HG02981 (cell line): ENCODE data around the gene TRMT13.
"Not testable (repeated sequence)": the region's sequence is repeated elsewhere in the genome, so short reads cannot be mapped to it uniquely, and the experiment has no call there.

Experiments used
- ATAC-seq: cut with Tn5 transposase; IDR thresholded peaks from one replicate; pipeline ENCODE4 v1.9.1; 2021; ENCODE audit warnings: mild to moderate bottlenecking, moderate library complexity; ENCODE audit not compliant: unreplicated experiment

The TRMT13 gene

DNA sequence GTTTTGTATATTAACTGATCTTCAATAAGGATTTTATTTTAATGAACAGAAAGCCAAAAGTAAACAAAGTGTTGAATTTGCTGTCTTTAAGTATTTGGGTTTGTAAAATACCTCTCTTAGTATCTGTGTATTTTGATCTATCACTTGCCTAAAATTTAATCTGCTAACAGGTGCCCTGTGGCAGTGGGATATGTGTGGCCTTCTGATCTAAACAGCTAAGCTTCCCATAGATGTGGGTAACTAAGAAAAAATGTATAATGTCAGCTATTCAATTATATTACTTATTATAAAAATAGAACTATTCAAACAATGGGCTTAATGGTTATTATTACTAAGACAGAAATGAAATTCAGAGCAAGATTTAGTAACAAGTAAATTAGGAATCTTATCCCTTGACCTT is 29.9 kb downstream of the TRMT13 start:
- no peak for ATAC-seq

DNA sequence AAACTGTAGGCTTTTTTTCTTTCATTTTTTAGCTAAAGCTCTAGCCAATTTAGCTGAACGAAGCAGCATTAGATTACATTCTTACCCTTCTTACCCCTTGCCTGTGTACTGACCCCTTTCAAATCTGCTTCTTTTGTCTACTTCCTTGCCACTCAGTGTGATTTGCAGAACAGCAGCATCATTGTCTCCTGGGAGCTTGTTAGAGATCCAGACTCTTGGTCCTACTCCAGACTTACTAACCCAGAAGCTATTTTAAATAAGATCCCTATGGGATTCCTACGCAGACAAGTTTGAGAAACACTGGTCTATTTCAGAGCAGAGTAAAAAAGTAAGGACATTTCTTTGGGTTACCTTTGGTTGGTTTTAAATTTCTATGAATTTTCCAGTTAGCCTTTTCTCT is 31.3 kb downstream of the TRMT13 start:
- no peak for ATAC-seq

DNA sequence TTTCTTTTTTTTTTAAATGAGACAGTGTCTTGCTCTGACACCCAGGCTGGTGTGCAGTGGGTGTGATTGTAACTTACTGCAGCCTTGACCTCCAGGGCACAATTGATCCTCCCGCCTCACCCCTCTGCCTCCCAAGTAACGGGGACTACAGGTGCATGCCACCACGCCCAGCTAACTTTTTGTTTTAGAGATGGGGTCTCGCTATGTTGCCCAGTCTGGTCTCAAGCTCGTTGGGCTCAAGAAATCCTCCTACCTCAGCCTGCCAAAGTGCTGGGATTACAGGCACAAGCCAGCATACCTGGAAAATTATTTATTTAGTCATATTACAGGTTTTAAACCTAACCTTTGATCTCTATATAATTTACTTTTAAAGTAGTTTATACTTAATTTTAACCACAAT is 31.7 kb downstream of the TRMT13 start:
- ATAC-seq = no peak

DNA sequence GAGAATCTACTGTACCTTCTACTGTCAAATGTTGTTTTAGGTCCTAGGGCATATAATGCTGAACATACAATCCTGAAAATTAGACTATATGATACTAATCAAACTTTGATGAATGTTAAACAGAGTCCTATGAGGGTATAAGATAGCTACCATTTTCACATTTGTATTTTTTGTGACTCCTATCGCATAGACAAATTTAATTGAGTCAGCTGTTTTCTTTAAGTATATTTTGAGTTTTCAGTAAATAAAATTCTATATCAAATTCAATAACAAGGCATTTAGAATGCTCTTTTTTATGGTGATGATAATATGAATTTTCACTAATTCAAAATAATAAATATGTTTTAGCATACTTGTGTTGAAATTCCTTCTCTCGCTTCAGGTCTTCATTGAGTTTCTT is 35.1 kb downstream of the TRMT13 start:
- ATAC-seq = no peak

DNA sequence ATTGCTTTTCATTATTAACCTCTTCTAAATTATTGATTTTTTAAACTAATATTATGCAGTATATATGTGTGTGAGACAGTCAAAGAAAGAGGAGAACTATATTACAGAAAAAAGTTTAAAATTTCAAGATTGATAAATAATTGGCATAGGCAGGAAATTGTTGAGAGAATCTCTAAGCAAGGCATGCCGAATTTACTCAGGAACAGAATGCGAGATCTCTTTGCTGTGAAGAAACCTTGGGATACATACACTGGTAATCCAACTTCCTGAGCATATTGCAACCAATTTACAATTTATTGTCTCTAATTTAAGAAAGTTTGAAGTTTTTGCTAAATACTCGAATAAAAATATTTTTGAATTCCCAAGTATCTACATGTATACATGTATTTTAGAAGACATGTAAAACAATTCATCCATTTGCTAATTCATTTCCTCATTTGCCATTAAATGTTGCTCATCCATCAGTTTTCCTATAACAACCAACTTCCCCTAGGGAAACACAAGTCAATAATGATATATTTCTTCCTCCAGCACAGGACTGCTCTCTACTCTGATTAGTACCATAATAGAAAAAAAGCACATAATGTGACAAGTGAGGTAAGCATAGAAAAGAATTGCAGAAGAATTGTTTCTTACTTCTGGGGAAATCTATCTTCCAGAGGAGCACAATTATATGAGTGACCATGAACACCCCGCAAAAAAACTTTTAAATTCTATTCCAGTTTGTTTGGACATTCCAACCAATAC is 44.5 kb downstream of the TRMT13 start:
- ATAC-seq = no peak

DNA sequence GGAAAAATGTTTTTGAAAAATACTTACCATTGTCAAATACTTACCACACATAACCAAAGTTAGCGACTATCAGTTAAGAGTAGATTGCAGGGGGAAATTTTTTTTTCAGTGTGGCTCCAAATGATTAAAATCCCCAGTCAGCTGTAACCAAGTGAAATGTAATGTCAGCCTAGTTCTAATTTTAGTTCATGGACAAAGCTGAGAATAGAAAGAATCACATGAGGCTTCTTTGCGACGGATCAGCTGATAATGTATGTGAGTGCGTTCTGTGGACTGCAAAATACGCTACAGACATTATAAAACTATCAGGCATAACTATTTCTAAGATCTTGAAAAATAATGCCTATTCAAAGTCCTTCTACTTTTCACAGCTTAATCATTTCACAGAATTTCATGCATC is 45.1 kb downstream of the TRMT13 start, which contains the start of gene LRRC39:
TSS of gene LRRC39 (minus strand) at position 166 of the 400 bp plus-strand sequence. CDS start 9,740 bp downstream, outside the sequence.
- ATAC-seq = no peak

DNA sequence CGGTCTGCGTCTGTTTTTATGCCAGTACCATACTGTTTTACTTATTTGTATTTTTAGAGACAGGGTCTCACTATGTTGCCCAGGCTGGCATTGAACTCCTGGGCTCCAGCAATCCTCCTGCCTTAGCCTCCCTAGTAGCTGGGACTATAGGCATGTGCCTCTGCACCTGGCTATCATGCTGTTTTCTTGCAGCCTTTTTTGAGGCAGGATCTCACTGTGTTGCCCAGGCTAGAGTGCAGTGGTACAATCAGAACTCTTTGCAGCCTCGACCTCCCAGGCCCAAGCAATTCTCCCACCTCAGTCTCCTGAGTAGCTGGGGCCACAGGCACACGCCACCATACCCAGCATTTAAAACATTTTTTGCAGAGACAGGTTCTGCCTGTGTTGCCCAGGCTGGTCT is 50.4 kb downstream of the TRMT13 start:
- ATAC-seq = no peak

DNA sequence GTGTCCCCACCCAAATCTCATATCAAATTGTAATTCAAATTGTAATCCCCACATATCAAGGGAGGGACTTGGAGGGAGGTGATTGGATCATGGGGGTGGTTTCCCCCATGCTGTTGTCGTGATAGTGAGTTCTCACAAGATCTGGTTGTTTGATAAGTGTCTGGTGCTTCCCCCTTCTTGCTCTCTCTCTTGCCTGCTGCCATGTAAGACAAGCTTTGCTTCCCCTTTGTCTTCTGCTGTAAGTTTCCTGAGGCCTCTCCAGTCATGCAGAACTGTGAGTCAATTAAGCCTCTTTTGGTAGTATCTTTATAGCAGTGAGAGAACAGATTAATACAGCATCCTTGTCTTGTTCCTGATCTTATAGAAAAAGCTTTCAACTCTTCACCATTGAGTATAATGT is 51.6 kb downstream of the TRMT13 start:
- no peak for ATAC-seq

DNA sequence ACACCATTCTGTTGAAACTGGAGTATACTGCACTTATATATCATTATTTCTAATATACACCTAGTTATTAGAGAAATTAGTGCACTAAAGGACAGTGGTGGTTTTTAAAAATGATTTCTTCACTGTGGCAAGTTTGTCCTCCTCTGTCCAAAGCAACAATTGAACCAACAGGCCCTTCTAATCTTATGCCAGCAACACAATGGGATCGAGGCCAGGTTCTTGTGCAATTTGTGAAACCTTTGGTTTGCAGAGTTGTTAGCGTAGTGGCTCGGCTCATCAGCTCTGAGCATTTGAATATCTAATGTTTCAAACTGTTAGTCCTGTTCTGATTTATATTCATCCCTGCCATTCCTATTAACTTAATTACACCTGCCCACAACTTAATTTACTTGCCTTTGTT is 54.9 kb downstream of the TRMT13 start:
- no peak for ATAC-seq

DNA sequence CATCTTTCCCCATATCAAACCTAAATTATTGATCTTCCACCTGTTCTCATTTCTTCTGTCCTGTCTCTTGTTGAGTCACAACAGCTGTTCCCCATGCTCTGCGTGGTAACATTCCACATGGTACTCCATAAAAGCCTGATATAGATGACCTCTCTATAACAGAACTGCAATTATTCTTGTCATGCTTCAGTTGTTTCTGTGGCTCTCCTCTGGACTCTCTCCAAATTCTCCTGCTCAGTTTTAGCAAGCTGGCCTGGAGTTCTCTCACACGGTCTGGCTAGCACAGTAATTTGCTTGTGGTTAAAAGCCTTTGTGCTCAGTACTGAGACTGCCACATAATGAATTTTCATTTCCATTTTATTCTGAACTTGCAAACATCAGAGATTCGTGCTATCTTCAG is 55.7 kb downstream of the TRMT13 start:
- peak; percentile 57 for ATAC-seq

DNA sequence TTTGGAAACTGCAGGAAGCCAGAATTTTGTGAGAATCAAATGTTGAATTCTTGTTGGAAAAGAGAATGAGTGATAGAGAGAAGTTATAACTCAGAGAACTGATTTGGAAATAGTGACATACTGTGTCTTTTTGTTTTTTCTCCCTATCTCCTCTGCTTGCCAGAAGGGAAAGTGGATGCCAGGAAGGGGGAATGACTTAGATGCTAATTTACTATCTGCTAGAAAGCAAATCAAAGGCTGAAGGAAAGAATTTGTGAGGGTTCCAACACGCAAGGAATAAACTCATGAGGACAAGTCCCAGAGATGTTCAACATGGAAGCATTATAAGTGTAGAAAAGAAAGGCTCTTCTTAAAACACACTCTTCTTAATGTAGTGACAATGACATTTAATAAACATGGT is 65.6 kb downstream of the TRMT13 start:
- no peak for ATAC-seq

DNA sequence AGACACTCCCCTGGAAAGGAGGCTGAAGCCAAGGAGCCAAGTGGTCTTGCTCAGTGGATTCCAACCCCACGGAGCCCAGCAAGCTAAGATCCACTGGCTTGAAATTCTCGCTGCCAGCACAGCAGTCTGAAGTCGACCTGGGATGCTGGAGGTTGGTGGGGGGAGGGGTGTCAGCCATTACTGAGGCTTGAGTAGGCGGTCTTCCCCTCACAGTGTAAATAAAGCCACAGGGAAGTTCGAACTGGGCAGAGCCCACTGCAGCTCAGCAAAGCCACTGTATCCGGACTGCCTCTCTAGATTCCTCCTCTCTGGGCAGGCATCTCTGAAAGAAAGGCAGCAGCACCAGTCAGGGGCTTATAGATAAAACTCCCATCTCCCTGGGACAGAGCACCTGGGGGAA is 67.1 kb downstream of the TRMT13 start:
- not testable (repeated sequence) for ATAC-seq
